ENCODE measurements around the gene UGT1A8.

Gene UGT1A8

GRCh38 chr2:233663911-233664310 is 46.5 kb downstream of the UGT1A8 start:
- Histone ChIP-seq H3K4me3 (replicated peaks; ENCODE audit: low read depth, low read length) (no peak overlapping the region), H3K36me3 (ENCODE audit: control insufficient read depth, insufficient read depth, low read length) (no peaks in the 10 kb centered on the region), H3K27me3 (replicated peaks; ENCODE audit: control insufficient read depth, insufficient read depth, low read length) (no peaks in the 10 kb centered on the region)
- DNase-seq (ENCODE audit: extremely low read depth, insufficient read length): no peak
- no peak for TF ChIP-seq CTCF (IDR thresholded peaks at IDR 0.05; ENCODE audit: insufficient read depth, low read length, poor library complexity, severe bottlenecking)

GRCh38 chr2:233668605-233669260 is 51.3 kb downstream of the UGT1A8 start:
- Histone ChIP-seq H3K4me3 (replicated peaks; ENCODE audit: low read depth, low read length) (no peak overlapping the region), H3K36me3 (ENCODE audit: control insufficient read depth, insufficient read depth, low read length) (no peaks in the 10 kb centered on the region), H3K27me3 (replicated peaks; ENCODE audit: control insufficient read depth, insufficient read depth, low read length) (no peaks in the 10 kb centered on the region)
- no peak for TF ChIP-seq CTCF (IDR thresholded peaks at IDR 0.05; ENCODE audit: insufficient read depth, low read length, poor library complexity, severe bottlenecking)
- DNase-seq (ENCODE audit: extremely low read depth, insufficient read length): no peak

GRCh38 chr2:233671290-233672161 is 54.1 kb downstream of the UGT1A8 start, which contains the start of gene UGT1A9:
Gene UGT1A9 (plus strand): TSS chr2:233671898. CDS start chr2:233671935, 37 bp downstream.
- no peak for DNase-seq (ENCODE audit: extremely low read depth, insufficient read length)
- H3K27me3 ChIP-seq (replicated peaks; ENCODE audit: control insufficient read depth, insufficient read depth, low read length): no peaks in the 10 kb centered on the region
- no peak within 1 kb of the TSS for H3K4me3 ChIP-seq (replicated peaks; ENCODE audit: low read depth, low read length)
- H3K36me3 ChIP-seq (ENCODE audit: control insufficient read depth, insufficient read depth, low read length): no peaks in the 10 kb centered on the region
- TF ChIP-seq CTCF (IDR thresholded peaks at IDR 0.05; ENCODE audit: insufficient read depth, low read length, poor library complexity, severe bottlenecking): no peak

GRCh38 chr2:233672886-233673285 is 55.5 kb downstream of the UGT1A8 start:
- no peaks in the 10 kb centered on the region for H3K36me3 ChIP-seq (ENCODE audit: control insufficient read depth, insufficient read depth, low read length)
- no peaks in the 10 kb centered on the region for H3K27me3 ChIP-seq (replicated peaks; ENCODE audit: control insufficient read depth, insufficient read depth, low read length)
- no peak for DNase-seq (ENCODE audit: extremely low read depth, insufficient read length)
- no peak overlapping the region for H3K4me3 ChIP-seq (replicated peaks; ENCODE audit: low read depth, low read length)
- no peak for TF ChIP-seq CTCF (IDR thresholded peaks at IDR 0.05; ENCODE audit: insufficient read depth, low read length, poor library complexity, severe bottlenecking)

- Histone ChIP-seq H3K36me3 (ENCODE audit: control insufficient read depth, insufficient read depth, low read length) (no peaks in the 10 kb centered on the region), H3K27me3 (replicated peaks; ENCODE audit: control insufficient read depth, insufficient read depth, low read length) (no peaks in the 10 kb centered on the region), H3K4me3 (replicated peaks; ENCODE audit: low read depth, low read length) (no peak overlapping the region)
- no peak for TF ChIP-seq CTCF (IDR thresholded peaks at IDR 0.05; ENCODE audit: insufficient read depth, low read length, poor library complexity, severe bottlenecking)
- DNase-seq (ENCODE audit: extremely low read depth, insufficient read length): no peak
These were observed 56.5 kb downstream of the UGT1A8 start for GRCh38 chr2:233673896-233674295.

All from GM06990 (cell line).